DOHH2 (cell line): ENCODE results near the gene GOLT1B.

Source experiments
- CTCF ChIP-seq: fragments of 200-600 bp; sonication (generic); IDR thresholded peaks from one replicate; pipeline ENCODE4 v1.5.1; 2014; ENCODE audit warnings: antibody characterized with exemption, mild to moderate bottlenecking, low read depth, low read length; ENCODE audit not compliant: poor library complexity, severe bottlenecking
- EZH2phosphoT487 ChIP-seq: fragments of 200-600 bp; sonication (generic); IDR thresholded peaks from 2 replicates; pipeline ENCODE4 v1.6.1; 2017; ENCODE audit warnings: borderline replicate concordance, mild to moderate bottlenecking, antibody characterized with exemption, low read length, moderate library complexity, mixed read lengths

GRCh38 chr12:21518451-21518850, 16.9 kb downstream of the GOLT1B start:
- no peak for TF ChIP-seq CTCF
- no peak for TF ChIP-seq EZH2phosphoT487
